DMS153 treated with DMSO at 0.1 percent for 48 hours (cell line): ENCODE data around the gene RIPOR2.
"Not testable (repeated sequence)": the region's sequence is repeated elsewhere in the genome, so short reads cannot be mapped to it uniquely, and the experiment has no call there.

Source experiments
- DNase-seq: peaks from one replicate; lab custom pipeline; 2025; ENCODE audit not compliant: unreplicated experiment; lab: John Stamatoyannopoulos, UW

RIPOR2 gene

GRCh38 chr6:24927277-24927955 lies 8.3 kb downstream of the RIPOR2 start:
- no peak for DNase-seq

- not testable (repeated sequence) for DNase-seq
Measured at GRCh38 chr6:24926647-24927046, 9.1 kb downstream of the RIPOR2 start.

GRCh38 chr6:24926192-24926591 lies 9.6 kb downstream of the RIPOR2 start:
- DNase-seq = peak; percentile 57

GRCh38 chr6:24925661-24926060 lies 10.1 kb downstream of the RIPOR2 start:
- DNase-seq = peak; percentile 57

GRCh38 chr6:24924580-24925356 lies 11.0 kb downstream of the RIPOR2 start:
- DNase-seq = no peak

GRCh38 chr6:24923885-24924401 lies 11.8 kb downstream of the RIPOR2 start:
- DNase-seq = no peak

GRCh38 chr6:24922814-24923213 lies 12.9 kb downstream of the RIPOR2 start:
- no peak for DNase-seq

GRCh38 chr6:24922170-24922569 lies 13.6 kb downstream of the RIPOR2 start:
- DNase-seq = no peak

- no peak for DNase-seq
Measured at GRCh38 chr6:24920136-24920535, 15.6 kb downstream of the RIPOR2 start.

- DNase-seq = peak; percentile 88
Measured at GRCh38 chr6:24919056-24919892, 16.5 kb downstream of the RIPOR2 start.

GRCh38 chr6:24918641-24919055 lies 17.1 kb downstream of the RIPOR2 start:
- no peak for DNase-seq

GRCh38 chr6:24916496-24916895 lies 19.3 kb downstream of the RIPOR2 start:
- no peak for DNase-seq

- no peak for DNase-seq
Measured at GRCh38 chr6:24915641-24916040, 20.1 kb downstream of the RIPOR2 start.

- not testable (repeated sequence) for DNase-seq
Measured at GRCh38 chr6:24914082-24914481, 21.7 kb downstream of the RIPOR2 start.

- DNase-seq = no peak
Measured at GRCh38 chr6:24911796-24912382, 23.9 kb downstream of the RIPOR2 start.

GRCh38 chr6:24910961-24911725 lies 24.6 kb downstream of the RIPOR2 start:
- no peak for DNase-seq

GRCh38 chr6:24910331-24910960 lies 25.3 kb downstream of the RIPOR2 start:
- no peak for DNase-seq

GRCh38 chr6:24909241-24910216 lies 26.2 kb downstream of the RIPOR2 start:
- no peak for DNase-seq

- no peak for DNase-seq
Measured at GRCh38 chr6:24908650-24909035, 27.1 kb downstream of the RIPOR2 start.
